ENCODE results near the gene SOX2. TPM values are rescaled to one million over a fixed set of nuclear protein-coding genes. Genes with fewer than 3 reads are reported as not detected.

The SOX2 gene
- total RNA-seq, 4 donors from 2014 or later = 21.3 to 54.8 (median 43.5) TPM

DNA sequence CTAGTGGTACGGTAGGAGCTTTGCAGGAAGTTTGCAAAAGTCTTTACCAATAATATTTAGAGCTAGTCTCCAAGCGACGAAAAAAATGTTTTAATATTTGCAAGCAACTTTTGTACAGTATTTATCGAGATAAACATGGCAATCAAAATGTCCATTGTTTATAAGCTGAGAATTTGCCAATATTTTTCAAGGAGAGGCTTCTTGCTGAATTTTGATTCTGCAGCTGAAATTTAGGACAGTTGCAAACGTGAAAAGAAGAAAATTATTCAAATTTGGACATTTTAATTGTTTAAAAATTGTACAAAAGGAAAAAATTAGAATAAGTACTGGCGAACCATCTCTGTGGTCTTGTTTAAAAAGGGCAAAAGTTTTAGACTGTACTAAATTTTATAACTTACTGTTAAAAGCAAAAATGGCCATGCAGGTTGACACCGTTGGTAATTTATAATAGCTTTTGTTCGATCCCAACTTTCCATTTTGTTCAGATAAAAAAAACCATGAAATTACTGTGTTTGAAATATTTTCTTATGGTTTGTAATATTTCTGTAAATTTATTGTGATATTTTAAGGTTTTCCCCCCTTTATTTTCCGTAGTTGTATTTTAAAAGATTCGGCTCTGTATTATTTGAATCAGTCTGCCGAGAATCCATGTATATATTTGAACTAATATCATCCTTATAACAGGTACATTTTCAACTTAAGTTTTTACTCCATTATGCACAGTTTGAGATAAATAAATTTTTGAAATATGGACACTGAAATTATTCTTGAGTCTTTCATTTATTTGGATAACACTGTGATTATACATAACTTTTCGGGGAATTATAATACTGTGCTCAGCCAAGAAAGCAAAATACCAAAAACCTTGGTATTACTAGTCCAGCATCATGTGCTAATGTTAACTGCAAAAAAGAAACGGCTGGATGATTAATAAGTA is 2.2 kb downstream of the SOX2 start:
- whole genome bisulfite sequencing, 2 donors = 9% methylated on average over 13 of the region's 13 CpGs
- Histone ChIP-seq H3K9me3 (no peaks in the 10 kb centered on the region), H3K4me3 (peak overlapping the region; percentile 55 to 68 (median 62)), H3K36me3 (no peaks in the 10 kb centered on the region), H3K27me3 (peaks cover 0 to 100% (median 14%) of the 10 kb centered on the region in 4 donors), H3K4me1 (peaks cover 8 to 51% (median 15%) of the 10 kb centered on the region in 3 donors), H3K27ac (peak overlapping the region in 3 of 4 donors; percentile 89 to 93 (median 90))
- intact Hi-C loops (cut with DNase I) = loop anchor here (5.0 kb wide), 1 partner anchor 543 kb away; no protein-coding TSS in a partner anchor
- TF ChIP-seq POLR2A (IDR thresholded peaks at IDR 0.05) (no peak), CTCF (IDR thresholded peaks at IDR 0.05) (no peak)
- DNase-seq = no peak

- peak in 1 of 6 experiments; percentile 23 for TF ChIP-seq CTCF (IDR thresholded peaks at IDR 0.05)
- TF ChIP-seq POLR2A (IDR thresholded peaks at IDR 0.05) = no peak
- peaks cover 0 to 100% (median 12%) of the 10 kb centered on the region in 4 donors for H3K27me3 ChIP-seq
- intact Hi-C loops (cut with DNase I) = no loop called here
- peak overlapping the region; percentile 55 to 68 (median 62) for H3K4me3 ChIP-seq
- 8 to 10% methylated on average over 15 of the region's 15 CpGs for WGBS, 2 donors
- H3K36me3 ChIP-seq = no peaks in the 10 kb centered on the region
- peaks cover 8 to 57% (median 11%) of the 10 kb centered on the region in 3 donors for H3K4me1 ChIP-seq
- H3K9me3 ChIP-seq = no peaks in the 10 kb centered on the region
- no peak for DNase-seq
- H3K27ac ChIP-seq = peak overlapping the region; percentile 77 to 93 (median 90)
Measured at GRCh38 chr3:181715571-181716340, 4.0 kb downstream of the SOX2 start.

DNA sequence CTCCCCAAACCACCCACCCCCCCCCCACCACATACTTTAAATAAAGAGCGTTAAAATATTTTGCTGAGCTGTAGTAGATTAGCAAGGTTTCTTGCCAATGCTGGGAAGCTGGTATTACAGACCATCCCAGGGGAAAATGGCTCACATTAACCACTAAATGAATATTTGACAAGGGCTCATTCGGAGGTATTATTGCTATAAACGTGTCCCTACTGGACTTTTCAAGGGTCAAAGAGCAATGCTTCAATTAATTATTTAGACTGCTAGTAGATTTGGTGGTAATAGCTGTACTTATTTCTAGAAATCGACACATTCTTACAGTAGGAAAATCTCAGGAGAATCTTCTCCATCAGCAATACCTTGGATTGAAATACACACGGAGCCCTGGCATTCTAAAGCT is 5.2 kb downstream of the SOX2 start:
- H3K27me3 ChIP-seq = peaks cover 0 to 100% (median 10%) of the 10 kb centered on the region in 4 donors
- intact Hi-C loops (cut with DNase I) = no loop called here
- DNase-seq = no peak
- peak overlapping the region; percentile 58 to 93 (median 90) for H3K27ac ChIP-seq
- H3K4me3 ChIP-seq = peak overlapping the region; percentile 55 to 68 (median 62)
- no peaks in the 10 kb centered on the region for H3K9me3 ChIP-seq
- H3K36me3 ChIP-seq = no peaks in the 10 kb centered on the region
- peaks cover 4 to 57% (median 11%) of the 10 kb centered on the region in 3 donors for H3K4me1 ChIP-seq
- no peak for TF ChIP-seq CTCF (IDR thresholded peaks at IDR 0.05)
- TF ChIP-seq POLR2A (IDR thresholded peaks at IDR 0.05) = no peak
- 7 to 9% methylated on average over 5 of the region's 5 CpGs for WGBS, 2 donors

GRCh38 chr3:181717549-181718171 is 5.9 kb downstream of the SOX2 start:
- intact Hi-C loops (cut with DNase I) = no loop called here
- 10 to 15% methylated on average over 6 of the region's 6 CpGs for WGBS, 2 donors

More at GRCh38 chr3:181717549-181718171, 5.9 kb downstream of the SOX2 start:
- Histone ChIP-seq H3K4me1 (peaks cover 2 to 57% (median 8%) of the 10 kb centered on the region in 3 donors), H3K4me3 (peak overlapping the region in 3 of 4 donors; percentile 60 to 68 (median 64)), H3K27me3 (peaks cover 0 to 100% (median 12%) of the 10 kb centered on the region in 4 donors), H3K27ac (peak overlapping the region; percentile 5 to 93 (median 90)), H3K9me3 (no peaks in the 10 kb centered on the region), H3K36me3 (no peaks in the 10 kb centered on the region)
- DNase-seq = no peak
- TF ChIP-seq POLR2A (IDR thresholded peaks at IDR 0.05) (no peak), CTCF (IDR thresholded peaks at IDR 0.05) (no peak)

Data from esophagus squamous epithelium (tissue), 5 donors.